Measurements from ENCODE around the gene MDM1. TPM values are rescaled to one million over a fixed set of nuclear protein-coding genes. Genes with fewer than 3 reads are reported as not detected.

Gene MDM1
- total RNA-seq, 6 donors from 2014 or later: 3.9 to 29.3 (median 11.0) TPM

DNA sequence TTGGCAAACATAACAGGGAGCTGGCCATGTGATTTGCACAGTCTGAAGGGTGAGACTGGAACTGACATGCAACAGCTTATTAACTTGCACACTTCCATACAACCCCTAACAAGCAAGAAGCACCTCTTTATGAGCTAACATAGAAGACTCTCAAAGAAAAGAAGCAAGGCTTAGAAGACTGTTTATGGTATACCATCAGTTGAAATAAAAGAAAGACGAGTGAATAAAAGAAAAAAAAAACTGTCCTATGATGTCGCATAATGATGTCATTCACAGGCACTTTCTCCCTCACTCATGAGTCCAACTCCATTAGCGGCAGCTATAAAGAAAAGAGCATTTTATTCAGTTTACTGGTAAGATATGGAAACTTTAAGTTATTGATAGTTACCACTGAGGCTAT is 3.3 kb upstream of the MDM1 start:
- DNase-seq (no peak), ATAC-seq (ENCODE audit: low FRiP score in 2 of 2) (no peak)
- H3K4me3 ChIP-seq: no peak overlapping the region
- 86 to 96% methylated on average over 3 of the region's 3 CpGs for WGBS, 2 donors
- H3K4me1 ChIP-seq: peaks cover 11 to 17% (median 12%) of the 10 kb centered on the region in 4 donors
- no peaks in the 10 kb centered on the region for H3K9me3 ChIP-seq
- H3K27me3 ChIP-seq: no peaks in the 10 kb centered on the region
- H3K36me3 ChIP-seq: no peaks in the 10 kb centered on the region
- H3K27ac ChIP-seq: no peak overlapping the region
- no peak for TF ChIP-seq POLR2A (IDR thresholded peaks at IDR 0.05)
- no peak for TF ChIP-seq EP300 (IDR thresholded peaks at IDR 0.05)
- TF ChIP-seq, protein P1, sequence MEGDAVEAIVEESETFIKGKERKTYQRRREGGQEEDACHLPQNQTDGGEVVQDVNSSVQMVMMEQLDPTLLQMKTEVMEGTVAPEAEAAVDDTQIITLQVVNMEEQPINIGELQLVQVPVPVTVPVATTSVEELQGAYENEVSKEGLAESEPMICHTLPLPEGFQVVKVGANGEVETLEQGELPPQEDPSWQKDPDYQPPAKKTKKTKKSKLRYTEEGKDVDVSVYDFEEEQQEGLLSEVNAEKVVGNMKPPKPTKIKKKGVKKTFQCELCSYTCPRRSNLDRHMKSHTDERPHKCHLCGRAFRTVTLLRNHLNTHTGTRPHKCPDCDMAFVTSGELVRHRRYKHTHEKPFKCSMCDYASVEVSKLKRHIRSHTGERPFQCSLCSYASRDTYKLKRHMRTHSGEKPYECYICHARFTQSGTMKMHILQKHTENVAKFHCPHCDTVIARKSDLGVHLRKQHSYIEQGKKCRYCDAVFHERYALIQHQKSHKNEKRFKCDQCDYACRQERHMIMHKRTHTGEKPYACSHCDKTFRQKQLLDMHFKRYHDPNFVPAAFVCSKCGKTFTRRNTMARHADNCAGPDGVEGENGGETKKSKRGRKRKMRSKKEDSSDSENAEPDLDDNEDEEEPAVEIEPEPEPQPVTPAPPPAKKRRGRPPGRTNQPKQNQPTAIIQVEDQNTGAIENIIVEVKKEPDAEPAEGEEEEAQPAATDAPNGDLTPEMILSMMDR (IDR thresholded peaks at IDR 0.05): no peak
- TF ChIP-seq POLR2AphosphoS5 (IDR thresholded peaks at IDR 0.05): no peak

DNA sequence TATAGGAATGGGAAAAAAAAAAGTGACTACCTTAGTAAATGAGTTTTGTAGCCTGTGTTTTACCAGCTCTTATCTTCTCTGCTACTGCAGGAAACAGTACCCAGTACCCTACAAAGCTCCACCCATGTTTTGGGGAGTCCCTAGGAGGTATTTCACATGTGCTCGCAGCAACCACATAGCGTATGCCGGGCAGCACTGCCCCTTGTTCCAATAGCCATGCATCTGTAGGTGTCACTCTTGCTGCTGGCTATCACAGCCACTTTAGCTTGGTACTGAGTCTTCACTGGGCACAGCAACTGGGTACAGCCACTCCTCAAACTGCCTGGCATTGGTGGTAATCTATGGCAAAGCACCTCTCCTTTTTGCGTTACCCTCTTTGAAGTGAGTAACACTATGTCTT is 2.0 kb upstream of the MDM1 start:
- DNase-seq (peak in 1 of 2 donors; percentile 28), ATAC-seq (ENCODE audit: low FRiP score in 2 of 2) (no peak)
- peaks cover 11 to 17% (median 12%) of the 10 kb centered on the region in 4 donors for H3K4me1 ChIP-seq
- no peaks in the 10 kb centered on the region for H3K9me3 ChIP-seq
- no peaks in the 10 kb centered on the region for H3K27me3 ChIP-seq
- 31 to 48% methylated on average over 4 of the region's 4 CpGs for WGBS, 2 donors
- no peak for TF ChIP-seq POLR2A (IDR thresholded peaks at IDR 0.05)
- TF ChIP-seq EP300 (IDR thresholded peaks at IDR 0.05): no peak
- TF ChIP-seq, protein P1 (IDR thresholded peaks at IDR 0.05): no peak
- no peak for TF ChIP-seq POLR2AphosphoS5 (IDR thresholded peaks at IDR 0.05)
- H3K4me3 ChIP-seq: no peak overlapping the region
- H3K36me3 ChIP-seq: no peaks in the 10 kb centered on the region
- no peak overlapping the region for H3K27ac ChIP-seq

GRCh38 chr12:68332728-68333630 is 817 bp upstream of the MDM1 start:
- DNase-seq (no peak), ATAC-seq (ENCODE audit: low FRiP score in 2 of 2) (no peak)
- H3K36me3 ChIP-seq: no peaks in the 10 kb centered on the region
- peaks cover 11 to 17% (median 12%) of the 10 kb centered on the region in 4 donors for H3K4me1 ChIP-seq
- H3K4me3 ChIP-seq: peak overlapping the region; percentile 53 to 94 (median 76)
- 49 to 52% methylated on average over 18 of the region's 18 CpGs for WGBS, 2 donors
- H3K9me3 ChIP-seq: no peaks in the 10 kb centered on the region
- no peaks in the 10 kb centered on the region for H3K27me3 ChIP-seq
- H3K27ac ChIP-seq: peak overlapping the region; percentile 54 to 81 (median 73)
- TF ChIP-seq POLR2A (IDR thresholded peaks at IDR 0.05): no peak
- no peak for TF ChIP-seq EP300 (IDR thresholded peaks at IDR 0.05)
- TF ChIP-seq POLR2AphosphoS5 (IDR thresholded peaks at IDR 0.05): no peak
- TF ChIP-seq, protein P1 (IDR thresholded peaks at IDR 0.05): no peak

- DNase-seq (no peak), ATAC-seq (ENCODE audit: low FRiP score in 2 of 2) (no peak)
- H3K4me3 ChIP-seq: peak overlapping the region; percentile 75 to 94 (median 78)
- WGBS, 2 donors: 25 to 32% methylated on average over 9 of the region's 9 CpGs
- H3K9me3 ChIP-seq: no peaks in the 10 kb centered on the region
- no peaks in the 10 kb centered on the region for H3K27me3 ChIP-seq
- TF ChIP-seq EP300 (IDR thresholded peaks at IDR 0.05) (no peak), POLR2A (IDR thresholded peaks at IDR 0.05) (no peak), POLR2AphosphoS5 (IDR thresholded peaks at IDR 0.05) (no peak)
- peaks cover 11 to 17% (median 12%) of the 10 kb centered on the region in 4 donors for H3K4me1 ChIP-seq
- peak overlapping the region in 1 of 4 donors; percentile 81 for H3K27ac ChIP-seq
- H3K36me3 ChIP-seq: peaks cover 0 to 4% (median 1%) of the 10 kb centered on the region in 4 donors
Measured at GRCh38 chr12:68331500-68331868, 678 bp downstream of the MDM1 start.

DNA sequence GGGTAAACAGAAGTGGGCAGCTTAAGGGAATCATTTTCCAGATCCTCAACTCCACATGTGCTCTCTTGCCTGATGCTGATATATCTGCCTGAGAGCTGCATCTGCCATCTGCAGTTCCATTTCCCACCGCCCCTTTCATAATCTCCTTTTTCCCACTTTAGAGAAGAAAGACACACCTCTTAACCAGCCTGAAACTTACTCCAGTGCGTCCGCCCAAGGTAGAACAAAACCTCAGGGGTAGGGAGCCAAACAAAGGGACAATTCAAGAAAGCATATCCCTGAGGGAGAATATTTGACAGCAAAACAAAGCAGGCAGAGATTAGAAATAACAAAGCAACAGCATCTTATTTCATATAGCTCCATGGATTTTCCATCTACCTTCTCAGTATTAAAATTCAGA is 4.3 kb downstream of the MDM1 start:
- H3K9me3 ChIP-seq: no peaks in the 10 kb centered on the region
- H3K4me3 ChIP-seq: no peak overlapping the region
- no peaks in the 10 kb centered on the region for H3K27me3 ChIP-seq
- 85 to 89% methylated on average over 3 of the region's 3 CpGs for WGBS, 2 donors
- no peak for ATAC-seq (ENCODE audit: low FRiP score in 2 of 2)
- H3K36me3 ChIP-seq: peaks cover 0 to 9% (median 5%) of the 10 kb centered on the region in 4 donors
- DNase-seq: no peak
- H3K4me1 ChIP-seq: peaks cover 10 to 15% (median 11%) of the 10 kb centered on the region in 4 donors
- no peak for TF ChIP-seq POLR2A (IDR thresholded peaks at IDR 0.05)
- no peak for TF ChIP-seq POLR2AphosphoS5 (IDR thresholded peaks at IDR 0.05)
- TF ChIP-seq EP300 (IDR thresholded peaks at IDR 0.05): no peak
- TF ChIP-seq, protein P1 (IDR thresholded peaks at IDR 0.05): no peak
- no peak overlapping the region for H3K27ac ChIP-seq

Measured in upper lobe of left lung (tissue), 6 donors.